Naive thymus-derived CD4-positive, alpha-beta T cell (primary cell): ENCODE results near the gene MALRD1. TPM values are rescaled to one million over a fixed set of nuclear protein-coding genes. Genes with fewer than 3 reads are reported as not detected.

Experiments
- ATAC-seq: fragments of 150-1000 bp; cut with Tn5 transposase; 2 replicates; pipeline ENCODE4 v1.10.0; 2021; ENCODE audit warnings: mild to moderate bottlenecking, moderate library complexity
- CTCF ChIA-PET: fragments of 350-600 bp; sonication (Branson Sonifier 250); formaldehyde crosslinking; loops from one replicate; lab custom pipeline; 2021; ENCODE audit warnings: antibody characterized with exemption; lab: Charles Lee
- POLR2A ChIA-PET: fragments of 350-600 bp; sonication (Branson Sonifier 250); formaldehyde crosslinking; loops from one replicate; lab custom pipeline; 2021; ENCODE audit warnings: antibody characterized with exemption, inconsistent platforms; lab: Charles Lee
- DNase-seq, 9 donors: peaks; one replicate each; pipeline versions ENCODE4 v3.0.0 to v3.0.0-alpha.2; 2020 to 2022; ENCODE audit warnings: mixed read lengths in 1 of 9
- H3K27ac ChIP-seq: one replicate; pipeline ENCODE4 v1.7.0; 2013; ENCODE audit warnings: mild to moderate bottlenecking, low read depth, low read length, moderate library complexity
- H3K27me3 ChIP-seq, 2 donors: one replicate each; pipeline ENCODE4 v1.7.0; 2013; ENCODE audit warnings: low read length in 2 of 2, mild to moderate bottlenecking in 2 of 2, moderate library complexity in 2 of 2; ENCODE audit not compliant: control insufficient read depth in 2 of 2, insufficient read depth in 2 of 2
- H3K36me3 ChIP-seq, 3 experiments: 1 replicate in 2 of 3; 2 replicates in 1 of 3; pipeline ENCODE4 v1.7.0; 2013; ENCODE audit warnings: low read length in 3 of 3, mild to moderate bottlenecking in 3 of 3, moderate library complexity in 1 of 3; ENCODE audit not compliant: insufficient read depth in 3 of 3, control insufficient read depth in 2 of 3
- H3K4me1 ChIP-seq, 2 donors: one replicate each; pipeline ENCODE4 v1.7.0; 2013; ENCODE audit warnings: low read length in 2 of 2, mild to moderate bottlenecking in 2 of 2, moderate library complexity in 1 of 2; ENCODE audit not compliant: control insufficient read depth in 2 of 2, insufficient read depth in 2 of 2
- H3K4me3 ChIP-seq: 2 replicates; pipeline ENCODE4 v1.7.0; 2013; ENCODE audit warnings: mild to moderate bottlenecking, low read length
- H3K9me3 ChIP-seq, 3 experiments: 1 replicate in 2 of 3; 2 replicates in 1 of 3; pipeline ENCODE4 v1.7.0; 2013; ENCODE audit warnings: low read length in 3 of 3; ENCODE audit not compliant: control insufficient read depth in 2 of 3
- H3K27ac Mint-ChIP-seq, 9 donors: one replicate each; pipeline ENCODE4 v1.8.0; 2020 to 2022; ENCODE audit warnings: mixed read lengths in 9 of 9, mild to moderate bottlenecking in 8 of 9, moderate library complexity in 5 of 9, inconsistent platforms in 2 of 9
- H3K27me3 Mint-ChIP-seq, 5 donors: one replicate each; pipeline ENCODE4 v1.8.0; 2021 to 2022; ENCODE audit warnings: mixed read lengths in 5 of 5, mild to moderate bottlenecking in 1 of 5
- H3K36me3 Mint-ChIP-seq, 5 donors: one replicate each; pipeline ENCODE4 v1.8.0; 2020 to 2022; ENCODE audit warnings: mixed read lengths in 5 of 5, mild to moderate bottlenecking in 3 of 5, inconsistent platforms in 1 of 5
- H3K4me1 Mint-ChIP-seq, 7 donors: one replicate each; pipeline ENCODE4 v1.8.0; 2020 to 2022; ENCODE audit warnings: mixed read lengths in 7 of 7, mild to moderate bottlenecking in 3 of 7, inconsistent platforms in 1 of 7
- H3K4me3 Mint-ChIP-seq, 10 donors: one replicate each; pipeline ENCODE4 v1.8.0; 2020 to 2022; ENCODE audit warnings: mild to moderate bottlenecking in 10 of 10, mixed read lengths in 10 of 10, moderate library complexity in 6 of 10, inconsistent platforms in 2 of 10
- H3K9me3 Mint-ChIP-seq, 11 donors: one replicate each; pipeline ENCODE4 v1.8.0; 2020 to 2022; ENCODE audit warnings: mixed read lengths in 11 of 11, mild to moderate bottlenecking in 4 of 11, inconsistent platforms in 1 of 11, moderate library complexity in 1 of 11
- intact Hi-C, 2 donors: fragments of 100-400 bp; cut with micrococcal nuclease; formaldehyde crosslinking; loops; one replicate each; pipeline ENCODE4 v1.15.1; 2023
- polyA plus RNA-seq, 2 donors: library from polyadenylated mRNA; unstranded; fragments of 300-500 nt; fragmentation: Illumina TruSeq; gene quantifications; one replicate each; pipeline ENCODE4 v1.2.3, GENCODE V29; 2021
- total RNA-seq, 6 experiments: library from RNA in 5 of 6; stranded (reverse) in 5 of 6; gene quantifications; 1 replicate in 5 of 6; 2 replicates in 1 of 6; pipeline ENCODE4 v1.2.3 and lab custom pipeline; 2021 to 2026

The MALRD1 gene
- total and polyA plus RNA-seq, 7 experiments from 2014 or later, result 0.16 to 1.1 TPM; not detected in 5

GRCh38 chr10:19659920-19660655, 611.5 kb downstream of the MALRD1 start:
- intact Hi-C loops, result no loop called here
- Histone ChIP-seq H3K36me3 (no peaks in the 10 kb centered on the region), H3K9me3 (no peaks in the 10 kb centered on the region), H3K27me3 (no peaks in the 10 kb centered on the region), H3K4me3 (no peak overlapping the region), H3K4me1 (no peaks in the 10 kb centered on the region), H3K27ac (no peak overlapping the region)
- no peaks in the 10 kb centered on the region for H3K27me3 Mint-ChIP-seq
- ChIA-PET POLR2A (no interaction called here), CTCF (no interaction called here)
- no peaks in the 10 kb centered on the region for H3K4me1 Mint-ChIP-seq
- no peak overlapping the region for H3K27ac Mint-ChIP-seq
- H3K36me3 Mint-ChIP-seq, result no peaks in the 10 kb centered on the region
- peaks cover 0 to 6% (median 0%) of the 10 kb centered on the region in 11 donors for H3K9me3 Mint-ChIP-seq
- ATAC-seq (no peak), DNase-seq (no peak)
- H3K4me3 Mint-ChIP-seq, result no peak overlapping the region

- H3K4me1 ChIP-seq, result no peaks in the 10 kb centered on the region
- H3K27ac Mint-ChIP-seq, result no peak overlapping the region
- CTCF ChIA-PET, result no interaction called here
- no peak overlapping the region for H3K4me3 Mint-ChIP-seq
- POLR2A ChIA-PET, result no interaction called here
- no peaks in the 10 kb centered on the region for H3K4me1 Mint-ChIP-seq
- no peak overlapping the region for H3K4me3 ChIP-seq
- H3K9me3 Mint-ChIP-seq, result peaks cover 0 to 10% (median 4%) of the 10 kb centered on the region in 11 donors
- H3K27ac ChIP-seq, result no peak overlapping the region
- H3K27me3 ChIP-seq, result no peaks in the 10 kb centered on the region
- no peaks in the 10 kb centered on the region for H3K27me3 Mint-ChIP-seq
- no peaks in the 10 kb centered on the region for H3K36me3 ChIP-seq
- DNase-seq (no peak), ATAC-seq (no peak)
- H3K9me3 ChIP-seq, result no peaks in the 10 kb centered on the region
- intact Hi-C loops, result no loop called here
- H3K36me3 Mint-ChIP-seq, result no peaks in the 10 kb centered on the region
Measured at GRCh38 chr10:19663344-19663743, 614.7 kb downstream of the MALRD1 start.

- CTCF ChIA-PET, result no interaction called here
- intact Hi-C loops, result no loop called here
- Histone ChIP-seq H3K27ac (no peak overlapping the region), H3K27me3 (no peaks in the 10 kb centered on the region), H3K4me1 (no peaks in the 10 kb centered on the region), H3K9me3 (no peaks in the 10 kb centered on the region), H3K4me3 (no peak overlapping the region), H3K36me3 (no peaks in the 10 kb centered on the region)
- ATAC-seq (no peak), DNase-seq (no peak)
- Mint-ChIP-seq H3K27me3 (no peaks in the 10 kb centered on the region), H3K27ac (no peak overlapping the region), H3K9me3 (peaks cover 0 to 14% (median 8%) of the 10 kb centered on the region in 11 donors), H3K4me1 (no peaks in the 10 kb centered on the region), H3K4me3 (no peak overlapping the region), H3K36me3 (peaks cover 0 to 3% (median 0%) of the 10 kb centered on the region in 5 donors)
- POLR2A ChIA-PET, result no interaction called here
Measured at GRCh38 chr10:19668116-19668515, 619.5 kb downstream of the MALRD1 start.

- Mint-ChIP-seq H3K4me1 (no peaks in the 10 kb centered on the region), H3K4me3 (no peak overlapping the region), H3K9me3 (peaks cover 0 to 28% (median 4%) of the 10 kb centered on the region in 11 donors), H3K36me3 (peaks cover 0 to 3% (median 0%) of the 10 kb centered on the region in 5 donors), H3K27ac (no peak overlapping the region), H3K27me3 (no peaks in the 10 kb centered on the region)
- H3K4me3 ChIP-seq, result no peak overlapping the region
- H3K27ac ChIP-seq, result no peak overlapping the region
- no peaks in the 10 kb centered on the region for H3K4me1 ChIP-seq
- DNase-seq (no peak), ATAC-seq (no peak)
- intact Hi-C loops, result no loop called here
- H3K27me3 ChIP-seq, result no peaks in the 10 kb centered on the region
- H3K36me3 ChIP-seq, result no peaks in the 10 kb centered on the region
- POLR2A ChIA-PET, result no interaction called here
- no peaks in the 10 kb centered on the region for H3K9me3 ChIP-seq
- CTCF ChIA-PET, result no interaction called here
Measured at GRCh38 chr10:19676063-19676462, 627.5 kb downstream of the MALRD1 start.

GRCh38 chr10:19683356-19683755, 634.8 kb downstream of the MALRD1 start:
- Histone ChIP-seq H3K36me3 (no peaks in the 10 kb centered on the region), H3K9me3 (no peaks in the 10 kb centered on the region), H3K27me3 (no peaks in the 10 kb centered on the region), H3K27ac (no peak overlapping the region), H3K4me3 (no peak overlapping the region), H3K4me1 (no peaks in the 10 kb centered on the region)
- H3K4me1 Mint-ChIP-seq, result no peaks in the 10 kb centered on the region
- ChIA-PET CTCF (no interaction called here), POLR2A (no interaction called here)
- no peak overlapping the region for H3K27ac Mint-ChIP-seq
- intact Hi-C loops, result no loop called here
- DNase-seq (no peak), ATAC-seq (no peak)
- no peaks in the 10 kb centered on the region for H3K27me3 Mint-ChIP-seq
- H3K9me3 Mint-ChIP-seq, result peaks cover 0 to 14% (median 5%) of the 10 kb centered on the region in 11 donors
- no peak overlapping the region for H3K4me3 Mint-ChIP-seq
- no peaks in the 10 kb centered on the region for H3K36me3 Mint-ChIP-seq

GRCh38 chr10:19683960-19684359, 635.4 kb downstream of the MALRD1 start:
- Histone ChIP-seq H3K36me3 (no peaks in the 10 kb centered on the region), H3K27me3 (no peaks in the 10 kb centered on the region), H3K27ac (no peak overlapping the region), H3K4me1 (no peaks in the 10 kb centered on the region), H3K4me3 (no peak overlapping the region), H3K9me3 (no peaks in the 10 kb centered on the region)
- DNase-seq, result no peak
- Mint-ChIP-seq H3K27me3 (no peaks in the 10 kb centered on the region), H3K36me3 (no peaks in the 10 kb centered on the region), H3K27ac (no peak overlapping the region), H3K9me3 (peaks cover 0 to 16% (median 5%) of the 10 kb centered on the region in 11 donors), H3K4me3 (no peak overlapping the region), H3K4me1 (no peaks in the 10 kb centered on the region)
- no peak for ATAC-seq
- POLR2A ChIA-PET, result no interaction called here
- CTCF ChIA-PET, result no interaction called here
- intact Hi-C loops, result no loop called here

DNA sequence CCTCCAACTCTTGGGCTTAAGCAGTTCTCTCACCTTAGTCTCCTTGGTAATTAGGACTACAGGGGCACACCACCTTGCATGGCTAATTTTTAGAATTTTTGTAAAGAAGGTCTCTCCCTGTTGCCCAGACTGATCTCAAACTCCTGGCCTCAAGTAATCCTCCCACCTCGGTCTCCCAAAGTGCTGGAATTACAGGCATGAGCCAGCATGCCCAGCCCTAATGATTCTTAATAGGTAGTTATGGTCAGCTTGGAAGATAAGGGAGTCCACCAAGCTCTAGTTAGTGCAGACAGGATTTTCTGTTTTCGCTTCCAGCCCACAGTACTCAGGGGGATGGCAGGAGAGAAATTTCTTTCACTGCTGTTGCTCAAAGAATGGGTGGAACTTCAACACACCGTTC, 639.7 kb downstream of the MALRD1 start:
- H3K4me1 ChIP-seq, result no peaks in the 10 kb centered on the region
- H3K36me3 ChIP-seq, result no peaks in the 10 kb centered on the region
- Mint-ChIP-seq H3K27me3 (no peaks in the 10 kb centered on the region), H3K4me1 (no peaks in the 10 kb centered on the region), H3K36me3 (no peaks in the 10 kb centered on the region), H3K27ac (no peak overlapping the region), H3K4me3 (no peak overlapping the region), H3K9me3 (peaks cover 0 to 5% (median 4%) of the 10 kb centered on the region in 11 donors)
- no peak for ATAC-seq
- ChIA-PET CTCF (no interaction called here), POLR2A (no interaction called here)
- H3K27ac ChIP-seq, result no peak overlapping the region
- H3K27me3 ChIP-seq, result no peaks in the 10 kb centered on the region
- H3K9me3 ChIP-seq, result no peaks in the 10 kb centered on the region
- intact Hi-C loops, result no loop called here
- no peak overlapping the region for H3K4me3 ChIP-seq
- DNase-seq, result no peak
